ENCODE data around the gene ARID5B.

Gene ARID5B

GRCh38 chr10:62018131-62018911, 116.8 kb downstream of the ARID5B start:
- TF ChIP-seq, protein P1, sequence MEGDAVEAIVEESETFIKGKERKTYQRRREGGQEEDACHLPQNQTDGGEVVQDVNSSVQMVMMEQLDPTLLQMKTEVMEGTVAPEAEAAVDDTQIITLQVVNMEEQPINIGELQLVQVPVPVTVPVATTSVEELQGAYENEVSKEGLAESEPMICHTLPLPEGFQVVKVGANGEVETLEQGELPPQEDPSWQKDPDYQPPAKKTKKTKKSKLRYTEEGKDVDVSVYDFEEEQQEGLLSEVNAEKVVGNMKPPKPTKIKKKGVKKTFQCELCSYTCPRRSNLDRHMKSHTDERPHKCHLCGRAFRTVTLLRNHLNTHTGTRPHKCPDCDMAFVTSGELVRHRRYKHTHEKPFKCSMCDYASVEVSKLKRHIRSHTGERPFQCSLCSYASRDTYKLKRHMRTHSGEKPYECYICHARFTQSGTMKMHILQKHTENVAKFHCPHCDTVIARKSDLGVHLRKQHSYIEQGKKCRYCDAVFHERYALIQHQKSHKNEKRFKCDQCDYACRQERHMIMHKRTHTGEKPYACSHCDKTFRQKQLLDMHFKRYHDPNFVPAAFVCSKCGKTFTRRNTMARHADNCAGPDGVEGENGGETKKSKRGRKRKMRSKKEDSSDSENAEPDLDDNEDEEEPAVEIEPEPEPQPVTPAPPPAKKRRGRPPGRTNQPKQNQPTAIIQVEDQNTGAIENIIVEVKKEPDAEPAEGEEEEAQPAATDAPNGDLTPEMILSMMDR (IDR thresholded peaks at IDR 0.05; ENCODE audit: low read length, missing control alignments): no peak
- no peak overlapping the region for H3K4me3 ChIP-seq (replicated peaks; ENCODE audit: low read depth, low read length)
- no peak for DNase-seq (ENCODE audit: low read depth)

- TF ChIP-seq, protein P1 (IDR thresholded peaks at IDR 0.05; ENCODE audit: low read length, missing control alignments): no peak
- DNase-seq (ENCODE audit: low read depth): peak; percentile 54
- no peak overlapping the region for H3K4me3 ChIP-seq (replicated peaks; ENCODE audit: low read depth, low read length)
Observed at GRCh38 chr10:62019013-62019684, 117.7 kb downstream of the ARID5B start.

DNA sequence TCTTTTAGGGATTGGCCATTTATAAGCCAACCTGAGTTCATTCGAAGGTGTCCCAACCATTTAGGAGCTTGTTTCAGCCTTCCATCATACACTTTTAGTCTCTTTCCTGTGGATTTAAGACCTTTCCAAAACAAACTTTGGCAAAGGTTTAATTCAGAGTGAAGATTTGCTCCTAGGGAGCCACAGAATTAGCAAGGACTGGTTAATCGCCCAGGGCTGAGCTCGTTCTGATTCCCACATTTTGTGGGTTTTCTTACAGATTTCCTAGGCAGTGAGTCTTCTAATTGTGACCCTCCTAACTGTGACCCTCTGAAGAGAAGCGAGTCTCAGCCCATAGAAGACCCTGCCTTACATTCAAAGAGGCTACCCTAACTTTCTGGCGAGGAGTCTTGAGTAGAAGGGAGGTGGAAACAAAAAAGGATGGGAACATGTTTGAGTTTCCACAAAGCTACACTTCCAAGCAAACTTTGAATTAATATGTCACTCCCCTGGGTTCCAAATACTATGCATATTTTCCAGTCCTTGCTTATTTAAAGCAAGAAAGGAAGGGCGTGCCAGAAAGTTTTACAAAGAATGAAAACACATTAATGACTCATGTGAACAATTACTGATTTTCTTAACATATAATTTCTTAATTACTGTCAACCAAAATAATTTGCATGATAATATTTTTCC, 118.3 kb downstream of the ARID5B start:
- DNase-seq (ENCODE audit: low read depth): no peak
- TF ChIP-seq, protein P1 (IDR thresholded peaks at IDR 0.05; ENCODE audit: low read length, missing control alignments): no peak
- no peak overlapping the region for H3K4me3 ChIP-seq (replicated peaks; ENCODE audit: low read depth, low read length)

- DNase-seq (ENCODE audit: low read depth): no peak
- TF ChIP-seq, protein P1 (IDR thresholded peaks at IDR 0.05; ENCODE audit: low read length, missing control alignments): no peak
- no peak overlapping the region for H3K4me3 ChIP-seq (replicated peaks; ENCODE audit: low read depth, low read length)
Observed at GRCh38 chr10:62021128-62021665, 119.7 kb downstream of the ARID5B start.

DNA sequence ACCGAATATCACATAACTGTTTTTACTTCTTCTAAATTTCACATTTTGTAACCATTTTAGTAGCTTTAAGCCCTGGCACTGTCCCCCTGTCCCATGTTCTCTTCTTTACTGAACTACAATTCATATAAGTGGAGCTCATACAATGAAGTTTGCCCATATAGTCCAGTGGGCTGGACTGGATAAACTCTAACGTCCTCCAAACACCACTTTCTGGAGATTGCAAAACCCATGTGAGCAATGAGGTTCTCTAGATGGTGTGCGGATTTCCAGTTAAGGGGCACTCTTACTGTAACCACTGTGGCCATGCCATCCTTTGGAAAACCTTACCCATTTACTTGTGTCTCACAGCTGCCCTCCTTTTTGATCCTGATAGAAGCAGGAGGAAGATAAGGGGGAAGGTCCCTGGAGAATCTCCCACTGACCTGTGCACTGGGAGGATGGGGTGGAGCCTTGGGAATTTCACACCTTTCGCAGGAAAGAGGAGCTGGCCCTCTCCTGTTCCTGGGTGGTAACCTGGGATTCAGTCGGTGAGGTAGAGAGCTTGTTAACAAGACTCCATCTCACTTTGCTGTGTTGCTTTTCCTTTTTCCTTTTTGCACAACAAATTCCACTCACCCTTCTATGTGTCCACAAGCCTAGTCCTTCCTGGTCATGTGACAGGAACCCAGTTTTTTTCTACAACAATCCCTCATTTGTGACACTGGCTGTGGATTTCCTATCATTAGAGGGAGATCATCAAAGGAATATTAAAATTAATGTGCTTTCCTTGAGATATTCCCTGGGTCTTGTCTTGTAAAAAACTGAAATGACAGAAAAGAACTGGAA, 120.7 kb downstream of the ARID5B start:
- no peak overlapping the region for H3K4me3 ChIP-seq (replicated peaks; ENCODE audit: low read depth, low read length)
- no peak for DNase-seq (ENCODE audit: low read depth)
- TF ChIP-seq, protein P1 (IDR thresholded peaks at IDR 0.05; ENCODE audit: low read length, missing control alignments): no peak

DNA sequence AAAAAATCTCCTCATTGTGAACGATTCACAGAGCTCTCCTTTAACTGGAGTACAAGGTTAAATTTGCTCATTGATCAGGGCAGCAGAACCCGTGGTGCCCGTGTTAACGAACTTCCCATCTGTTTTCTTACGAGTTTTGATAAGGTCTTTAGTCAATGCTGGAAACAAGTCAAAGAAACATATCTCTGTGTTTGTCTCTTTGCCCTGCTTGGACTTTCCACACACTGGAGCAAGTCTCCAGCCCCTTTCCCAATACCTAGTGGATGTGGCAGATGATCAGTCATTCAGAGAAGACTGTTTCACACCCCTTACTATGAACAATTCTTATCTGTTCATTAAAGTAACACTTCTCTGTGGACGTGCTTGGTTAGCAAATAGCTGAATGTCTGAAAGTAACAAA, 121.3 kb downstream of the ARID5B start:
- TF ChIP-seq, protein P1 (IDR thresholded peaks at IDR 0.05; ENCODE audit: low read length, missing control alignments): no peak
- H3K4me3 ChIP-seq (replicated peaks; ENCODE audit: low read depth, low read length): no peak overlapping the region
- no peak for DNase-seq (ENCODE audit: low read depth)
